NCI-H345 treated with DMSO at 0.1 percent for 48 hours (cell line): ENCODE data around the gene NLGN1.

Experiments used
- DNase-seq: peaks from one replicate; lab custom pipeline; 2025; ENCODE audit not compliant: unreplicated experiment; lab: John Stamatoyannopoulos, UW

Gene NLGN1

DNA sequence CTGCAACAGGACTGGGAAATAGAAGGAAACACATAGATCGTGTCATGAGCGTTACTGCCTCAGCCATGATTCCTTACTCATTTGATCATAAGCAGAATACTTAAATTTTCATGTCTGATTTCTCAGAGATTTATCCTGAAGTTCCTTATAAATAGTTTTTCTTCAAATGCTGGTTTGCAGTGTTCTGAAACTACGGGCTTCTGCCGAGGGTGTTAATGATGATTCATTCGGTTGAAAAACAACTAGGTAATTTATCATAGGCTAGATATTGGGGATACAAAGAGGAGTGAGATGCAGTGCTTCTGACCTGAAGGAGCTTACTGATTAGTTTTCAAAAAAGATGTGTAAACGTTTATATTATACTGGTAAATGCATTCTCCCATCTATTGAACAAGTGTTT lies 428.9 kb downstream of the NLGN1 start:
- DNase-seq, result no peak

DNA sequence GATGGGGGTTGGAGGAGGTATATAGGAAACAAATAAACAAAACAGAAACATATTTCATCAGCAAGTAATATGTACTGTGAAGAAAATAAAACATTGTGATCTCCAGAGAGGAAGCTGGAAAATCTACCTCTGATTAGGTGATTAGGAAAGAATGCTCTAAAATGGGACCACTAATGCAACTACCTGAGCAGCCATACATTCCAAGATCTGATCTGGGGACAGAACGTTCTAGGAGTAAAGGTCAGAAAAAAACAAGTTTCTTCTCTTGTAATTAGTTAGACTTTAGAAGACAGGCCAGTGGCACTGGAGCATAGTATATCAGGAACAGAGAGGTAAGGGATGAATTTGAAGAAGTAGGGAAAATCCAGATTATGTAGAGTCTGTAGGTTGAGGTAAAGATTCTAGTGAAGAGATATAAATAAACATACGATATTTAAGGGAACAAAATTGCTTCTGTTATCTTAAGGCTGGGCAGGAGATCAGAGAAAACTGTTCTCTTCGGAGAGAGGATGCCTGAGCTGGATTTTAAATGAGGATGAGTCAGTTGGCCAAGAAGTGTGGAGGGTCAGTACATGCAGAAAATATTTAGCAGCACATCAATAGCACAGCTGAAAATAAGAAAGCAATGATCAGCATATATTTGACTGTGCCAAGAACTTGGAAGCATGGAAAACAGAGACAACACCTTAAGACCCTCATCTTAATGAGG lies 429.5 kb downstream of the NLGN1 start:
- no peak for DNase-seq

DNA sequence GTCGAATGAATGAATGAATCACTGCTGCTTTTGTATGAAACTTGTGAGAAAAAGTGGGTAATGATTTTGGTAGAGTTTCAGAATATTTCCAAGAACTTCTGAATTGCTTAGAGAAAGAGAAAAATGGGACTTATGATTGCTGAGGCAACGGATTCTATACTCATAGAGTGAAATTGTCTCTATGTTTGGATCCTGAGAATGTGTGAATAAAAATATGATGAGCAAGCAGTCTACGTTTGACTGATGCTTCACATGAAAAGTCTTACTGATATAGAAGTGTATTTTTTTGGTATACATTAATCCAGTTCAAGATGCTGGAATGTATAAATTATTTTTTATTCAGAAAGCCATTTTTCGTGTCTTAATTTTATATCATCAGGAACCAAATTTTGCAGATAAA lies 441.1 kb downstream of the NLGN1 start:
- DNase-seq, result no peak

DNA sequence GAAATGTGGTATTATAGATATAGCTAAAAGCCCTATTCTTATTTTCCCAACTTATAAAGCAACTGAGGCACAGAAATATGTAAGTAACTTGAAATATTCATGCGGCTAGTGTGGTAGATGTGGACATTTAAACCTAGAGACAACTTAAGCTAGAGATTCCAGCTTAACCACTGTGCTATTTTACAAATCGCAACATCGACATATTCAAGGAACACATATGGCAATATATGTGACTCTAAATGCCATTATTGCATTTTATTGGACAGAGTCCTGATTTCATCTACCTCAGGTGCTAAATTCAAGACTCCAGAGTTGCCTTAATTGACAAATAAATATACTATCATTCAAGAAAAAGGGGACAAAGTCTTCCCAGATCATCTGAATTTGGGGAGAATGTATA lies 442.3 kb downstream of the NLGN1 start:
- no peak for DNase-seq

DNA sequence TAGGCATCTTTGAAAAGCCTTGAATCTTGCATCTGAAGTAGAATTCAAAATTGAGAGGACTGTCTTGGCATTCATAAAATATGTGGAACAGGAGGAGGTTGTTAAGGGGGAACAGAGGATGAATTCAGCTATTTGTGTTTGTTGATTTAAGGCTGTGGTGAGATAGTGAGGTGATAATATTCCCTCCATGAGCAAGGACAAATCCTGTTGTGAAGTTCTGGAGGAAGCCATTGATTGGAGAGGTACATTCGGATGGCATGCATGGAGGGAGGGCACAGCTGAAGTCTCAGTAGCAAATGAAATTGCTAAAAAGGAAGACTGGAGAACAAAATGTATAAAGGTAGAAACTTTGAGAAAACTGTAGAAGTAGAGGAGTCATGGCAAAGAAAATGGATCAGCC lies 443.8 kb downstream of the NLGN1 start:
- no peak for DNase-seq

DNA sequence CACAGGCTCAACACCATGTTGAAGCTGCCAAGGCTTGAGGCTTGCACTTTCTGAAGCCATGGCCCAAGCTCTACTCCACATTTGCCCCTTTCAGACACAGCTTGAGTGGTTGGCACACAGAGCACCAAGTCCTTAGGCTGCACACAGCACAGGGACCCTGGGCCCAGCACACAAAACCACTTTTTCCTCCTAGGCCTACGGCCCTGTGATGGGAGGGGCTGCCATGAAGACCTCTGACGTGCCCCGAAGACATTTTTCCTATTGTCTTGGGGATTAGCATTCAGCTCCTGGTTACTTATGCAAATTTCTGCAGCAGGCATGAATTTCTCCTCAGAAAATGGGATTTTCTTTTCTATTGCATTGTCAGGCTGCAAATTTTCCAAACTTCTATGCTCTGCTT lies 445.5 kb downstream of the NLGN1 start:
- DNase-seq, result no peak

DNA sequence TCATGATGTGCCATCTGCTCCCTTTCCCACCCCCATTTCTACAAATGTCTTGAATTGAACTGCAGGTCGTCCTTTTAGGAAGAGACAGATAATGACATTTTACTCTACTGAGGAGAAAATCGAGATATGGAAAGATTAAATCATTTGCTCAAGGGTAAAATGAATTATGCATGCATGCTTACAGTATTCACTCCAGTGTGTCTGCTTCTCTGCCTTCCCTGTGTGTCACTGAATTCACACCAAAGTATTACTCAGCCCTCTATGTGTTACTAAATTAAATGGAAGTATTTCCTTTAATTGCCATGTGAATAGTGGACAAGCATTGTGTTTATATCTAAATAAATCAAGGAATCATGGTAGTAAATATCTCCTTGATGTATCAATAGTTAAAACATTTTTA lies 449.0 kb downstream of the NLGN1 start:
- no peak for DNase-seq

DNA sequence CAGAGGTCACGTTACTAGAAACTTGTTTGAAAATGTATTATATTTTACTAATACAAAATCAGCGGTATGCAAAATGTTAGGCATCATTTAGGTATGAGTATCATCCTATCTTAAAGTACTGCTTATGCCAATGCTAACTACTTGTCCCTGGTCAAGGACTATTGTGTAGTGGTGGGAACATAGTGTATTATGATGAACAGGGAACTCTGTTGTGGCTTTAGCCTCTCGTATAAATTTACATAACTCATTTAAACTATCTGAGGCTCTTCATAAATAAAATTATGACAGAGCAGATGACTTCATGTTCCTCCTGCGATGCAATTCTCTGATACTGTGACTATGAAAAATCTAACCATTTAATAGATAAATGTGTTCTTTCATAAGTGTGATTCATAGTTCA lies 451.9 kb downstream of the NLGN1 start:
- DNase-seq, result no peak

DNA sequence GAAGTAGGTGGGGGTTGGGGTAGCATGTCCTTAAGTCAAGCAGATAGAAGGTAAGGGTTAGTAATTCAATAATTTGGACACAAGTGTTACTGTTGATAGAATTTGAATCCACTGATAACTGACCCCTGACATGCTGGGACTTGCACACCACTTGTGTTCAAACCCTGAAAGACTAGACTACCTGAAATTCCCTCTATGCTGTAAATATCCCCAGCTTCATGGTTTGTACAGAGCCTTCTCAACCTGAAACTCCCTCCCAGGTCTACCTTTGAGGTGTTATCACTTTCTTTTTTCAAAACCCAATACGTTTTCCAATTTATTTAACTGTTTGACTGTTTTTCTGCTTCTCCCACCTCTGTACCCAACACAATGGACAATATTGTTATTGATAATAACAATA lies 459.6 kb downstream of the NLGN1 start:
- no peak for DNase-seq

DNA sequence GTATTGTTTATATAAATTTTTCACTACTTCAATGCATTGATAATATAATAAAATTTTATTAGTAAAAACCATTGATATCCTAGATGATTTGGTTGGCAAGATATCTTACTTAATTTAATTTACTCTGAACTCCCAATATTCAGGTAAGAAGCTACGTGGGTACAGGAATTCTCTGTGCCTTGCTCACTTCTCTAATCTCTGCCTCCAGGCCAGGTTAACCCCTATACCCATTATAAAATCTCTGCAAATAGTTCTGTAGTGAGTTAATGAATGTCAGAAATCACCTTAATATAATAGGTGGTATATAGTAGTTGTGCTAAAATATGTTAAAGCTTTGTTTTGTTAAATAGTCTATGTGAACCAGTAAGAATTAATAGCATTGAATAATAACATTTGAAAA lies 465.2 kb downstream of the NLGN1 start:
- no peak for DNase-seq

DNA sequence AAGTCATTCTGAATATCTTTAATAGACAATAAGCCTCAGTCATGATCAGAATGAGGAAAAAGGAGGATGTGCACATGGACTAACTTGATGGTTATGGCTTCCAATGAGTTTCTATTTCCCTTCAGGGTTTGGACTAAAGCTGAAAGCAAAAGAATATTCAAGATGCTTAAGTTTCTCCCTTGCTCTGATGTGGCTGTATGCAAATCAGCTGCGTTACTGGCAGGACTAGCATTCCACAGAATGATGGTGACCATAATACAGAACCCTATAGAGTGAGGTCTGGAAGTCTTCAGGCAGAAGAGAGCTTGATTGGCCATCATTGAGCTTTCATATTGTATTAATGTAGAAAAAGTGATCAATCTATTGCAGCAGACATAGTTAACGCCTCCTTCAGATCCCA lies 466.0 kb downstream of the NLGN1 start:
- DNase-seq, result no peak

DNA sequence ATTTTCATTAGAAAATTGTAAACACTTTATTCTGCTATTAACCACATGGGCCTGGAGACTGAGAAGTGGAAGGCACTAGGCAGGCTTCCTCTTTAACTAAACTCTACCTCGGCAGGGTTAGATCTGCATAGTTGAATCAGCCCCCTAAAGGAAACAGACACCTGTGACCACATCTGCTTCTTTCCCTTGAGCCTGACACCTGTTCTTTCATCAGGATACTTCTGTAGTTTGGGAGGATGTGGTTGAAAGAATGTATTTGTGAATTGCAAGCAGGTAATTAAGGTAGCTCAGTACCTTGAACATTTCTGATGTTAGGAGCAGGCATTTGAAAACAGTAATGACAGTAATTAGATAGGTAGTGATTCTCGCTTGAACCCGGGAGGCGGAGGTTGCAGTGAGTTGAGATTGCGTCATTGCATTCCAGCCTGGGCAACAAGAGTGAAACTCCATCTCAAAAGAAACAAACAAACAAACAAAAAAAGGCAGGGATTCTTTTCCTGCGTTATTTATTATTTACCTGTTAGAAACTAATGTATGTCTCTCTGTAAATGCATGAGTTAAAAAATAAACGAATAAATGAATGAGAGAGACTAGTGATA lies 468.5 kb downstream of the NLGN1 start:
- DNase-seq, result no peak

DNA sequence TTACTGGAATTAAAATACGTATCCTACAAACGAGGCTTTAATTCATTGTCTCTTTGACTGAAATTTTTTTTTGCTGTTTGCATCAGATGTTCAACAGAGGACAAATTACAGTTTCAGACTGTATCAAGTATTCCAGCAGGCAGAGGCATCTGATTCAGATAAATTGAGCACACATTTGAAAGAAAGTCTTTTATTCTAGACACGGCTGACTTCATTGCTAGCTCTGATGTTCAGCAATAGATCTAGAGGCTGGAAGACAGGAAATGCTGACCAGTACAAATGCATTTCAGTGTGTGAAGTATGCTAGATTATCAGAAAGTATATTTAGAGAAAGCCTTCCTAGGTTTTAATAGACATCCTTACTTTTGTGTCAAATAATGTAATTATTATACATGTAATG lies 472.2 kb downstream of the NLGN1 start:
- no peak for DNase-seq

DNA sequence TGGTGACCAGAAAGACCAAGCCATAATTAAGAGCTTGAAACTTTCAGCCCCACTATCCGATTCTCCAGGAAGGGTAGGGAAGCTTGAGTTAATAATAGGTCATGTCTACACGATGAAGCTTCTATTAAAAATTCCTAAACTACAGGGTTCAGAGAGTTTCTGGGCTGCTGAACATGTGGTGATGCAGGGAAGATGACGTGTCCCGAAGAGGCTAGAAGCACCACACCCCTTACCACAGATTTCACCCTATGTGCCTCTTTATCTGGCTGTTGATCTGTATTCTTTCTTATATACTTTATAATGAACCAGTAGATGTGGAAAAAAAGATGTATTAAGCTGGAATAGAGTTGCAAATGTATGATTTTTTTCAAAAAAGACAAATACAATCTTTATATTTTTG lies 473.4 kb downstream of the NLGN1 start:
- no peak for DNase-seq

DNA sequence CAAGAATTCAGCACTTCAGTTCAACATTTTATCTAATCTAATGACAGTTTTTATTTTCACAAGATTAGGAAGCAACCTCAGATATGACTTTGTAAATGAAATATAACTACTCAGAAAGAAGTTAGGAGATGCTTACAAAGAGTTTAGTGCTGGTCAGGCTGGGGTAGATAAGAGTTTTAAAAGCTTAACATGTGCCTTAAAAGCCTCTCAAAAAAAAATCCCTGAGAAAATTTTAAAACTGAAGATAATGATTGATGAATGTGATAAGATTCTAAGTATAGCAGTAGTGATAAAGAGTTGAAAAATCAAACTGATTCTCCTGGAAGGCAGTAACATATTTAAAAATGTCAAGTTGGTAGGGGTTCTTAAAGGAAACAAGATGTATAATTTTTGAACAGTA lies 478.2 kb downstream of the NLGN1 start:
- DNase-seq, result no peak

DNA sequence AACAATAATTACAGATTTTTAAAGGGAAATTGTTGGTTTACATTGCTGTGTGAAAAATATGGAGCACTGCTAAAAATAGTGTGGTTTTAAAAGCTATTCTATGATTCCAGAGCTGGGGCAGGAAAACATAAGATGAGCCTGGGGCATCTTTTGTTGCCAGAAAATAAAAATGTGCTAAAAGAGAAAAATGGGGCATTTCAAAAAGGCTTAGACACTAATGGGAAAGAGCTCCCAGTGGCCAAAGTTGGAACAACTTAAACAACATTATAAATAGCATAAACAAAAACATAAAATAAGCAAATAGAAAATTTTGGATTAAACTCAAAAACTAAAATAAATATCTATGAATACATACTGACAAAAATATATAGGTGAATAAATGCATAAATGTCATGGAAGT lies 478.9 kb downstream of the NLGN1 start:
- DNase-seq, result no peak

DNA sequence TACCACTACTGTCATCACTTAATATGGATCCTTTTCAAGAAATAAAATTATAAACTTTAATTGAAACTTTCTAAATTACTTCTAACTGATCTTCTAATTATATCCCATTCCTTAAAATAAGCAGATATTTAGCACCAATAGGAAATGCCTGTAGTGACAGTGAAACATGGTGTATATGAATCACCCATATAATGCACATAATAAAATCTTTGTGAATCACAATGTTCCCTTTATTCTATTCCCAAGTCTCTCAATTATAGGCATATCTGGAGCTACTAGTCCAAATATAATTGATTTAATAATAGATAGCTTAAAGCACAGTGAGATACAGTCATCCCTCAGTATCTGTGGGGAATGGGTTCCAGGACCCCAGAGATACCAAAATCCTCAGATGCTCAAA lies 490.3 kb downstream of the NLGN1 start:
- no peak for DNase-seq

DNA sequence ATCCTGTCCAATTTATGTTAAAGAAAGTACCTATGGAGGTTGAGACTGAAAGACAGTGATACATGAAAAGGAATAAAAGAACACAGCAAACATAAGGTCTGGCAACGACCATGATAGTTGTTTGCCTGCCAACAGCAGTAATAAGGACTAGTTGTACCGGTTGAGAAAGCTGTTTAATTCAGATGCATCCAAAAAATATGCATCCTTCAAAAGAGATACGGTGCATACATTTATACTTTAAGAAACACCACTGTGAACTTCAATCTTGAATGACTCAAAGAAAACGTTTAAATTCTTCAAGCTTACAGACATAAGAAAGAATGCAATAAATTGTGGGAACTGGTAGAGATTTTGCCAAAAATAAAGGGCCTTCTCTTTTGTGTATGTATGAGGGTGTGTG lies 492.1 kb downstream of the NLGN1 start:
- no peak for DNase-seq

DNA sequence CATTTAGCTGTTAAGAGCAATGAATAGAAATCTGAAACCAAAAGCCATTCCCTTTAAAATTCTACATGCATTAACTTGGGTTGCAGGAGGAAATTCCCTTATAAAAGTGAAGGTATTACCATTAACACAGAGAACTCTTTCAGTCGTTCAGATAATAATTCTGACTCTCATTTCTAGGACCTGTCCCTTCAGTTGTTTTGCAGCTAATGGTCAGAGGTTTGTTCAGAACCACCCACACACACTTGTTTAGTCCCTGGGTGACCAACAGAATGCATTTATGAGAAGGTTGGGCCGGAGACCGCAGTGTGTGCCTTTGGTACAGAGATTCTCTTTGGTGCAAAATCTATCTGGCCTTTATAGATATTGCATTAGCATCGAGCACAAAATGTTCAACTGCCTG lies 492.5 kb downstream of the NLGN1 start:
- no peak for DNase-seq

DNA sequence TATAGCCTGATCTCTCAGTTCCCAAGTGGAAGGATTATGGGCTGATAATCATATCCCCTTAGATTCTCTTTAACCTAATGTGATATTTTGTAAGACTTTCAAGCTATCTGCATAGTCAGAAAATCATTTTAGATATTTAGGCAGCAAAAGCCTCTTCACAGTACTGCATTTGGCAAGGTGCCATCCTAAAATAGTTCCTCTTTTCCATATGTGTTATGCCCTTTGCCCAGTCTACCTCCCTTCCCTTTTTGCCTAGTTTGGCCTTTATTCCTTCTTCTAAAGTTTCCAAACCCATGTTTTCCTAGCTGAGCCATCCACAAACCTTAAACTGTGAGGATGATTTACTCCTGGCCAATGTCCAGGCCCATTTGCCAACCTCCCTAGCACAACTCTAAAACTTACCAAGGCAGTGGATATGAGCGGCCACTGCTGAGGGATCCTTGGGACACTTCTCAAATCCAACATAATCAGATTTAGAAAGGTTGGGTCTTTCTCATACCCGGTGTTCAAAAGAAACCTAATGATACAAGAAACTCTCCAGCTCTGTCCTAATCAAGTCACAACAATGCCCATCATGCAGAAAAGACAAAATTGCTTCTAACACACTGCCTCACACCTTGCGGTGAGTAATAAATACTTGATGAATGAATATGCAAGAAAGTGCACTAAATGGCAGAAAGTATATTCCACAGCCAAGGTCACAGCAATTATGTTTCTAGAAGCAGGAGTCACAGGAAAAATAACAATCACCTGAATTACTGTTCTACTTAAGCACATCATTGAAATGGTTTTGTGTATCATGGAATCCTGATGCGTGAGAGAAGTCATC lies 493.9 kb downstream of the NLGN1 start:
- DNase-seq, result no peak

DNA sequence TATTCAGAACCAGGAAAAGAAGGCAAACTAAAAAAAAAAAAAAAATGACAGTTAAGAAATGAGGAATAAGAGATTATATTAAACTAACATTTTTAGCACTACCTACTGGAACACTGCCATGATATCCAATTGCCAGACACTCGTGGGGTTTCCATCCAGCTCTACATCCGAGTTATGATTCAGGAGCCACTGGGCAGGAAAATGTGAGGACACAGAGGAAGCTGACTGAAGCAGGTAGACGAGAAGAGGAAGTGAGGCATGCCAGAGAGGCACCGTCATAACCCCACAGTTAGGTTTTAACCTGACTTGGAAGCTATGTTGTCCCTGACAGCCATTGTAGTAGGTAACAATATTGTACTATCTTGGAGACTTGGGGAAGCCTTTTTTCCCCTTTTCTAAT lies 495.0 kb downstream of the NLGN1 start:
- DNase-seq, result no peak

DNA sequence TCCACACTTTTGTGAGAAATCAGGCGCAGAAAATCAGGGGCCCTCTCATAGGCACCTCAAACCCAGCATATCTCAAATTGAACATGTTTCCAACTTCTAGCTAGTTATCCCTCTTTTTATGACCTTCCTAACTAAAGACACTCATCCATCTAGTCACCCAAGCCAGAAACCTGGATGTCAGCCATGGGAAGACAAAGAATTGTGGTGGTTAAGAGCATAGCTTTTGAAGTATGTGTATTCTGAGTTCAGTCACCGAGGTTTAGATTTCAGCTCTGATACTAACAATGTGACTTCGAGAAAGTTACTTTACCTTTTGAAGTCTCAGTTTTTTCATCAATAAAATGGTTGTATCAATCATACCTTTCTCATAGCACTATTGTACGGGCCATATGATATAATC lies 495.5 kb downstream of the NLGN1 start:
- no peak for DNase-seq
